ENCODE data around the gene MAK.

- TF ChIP-seq, protein P1, sequence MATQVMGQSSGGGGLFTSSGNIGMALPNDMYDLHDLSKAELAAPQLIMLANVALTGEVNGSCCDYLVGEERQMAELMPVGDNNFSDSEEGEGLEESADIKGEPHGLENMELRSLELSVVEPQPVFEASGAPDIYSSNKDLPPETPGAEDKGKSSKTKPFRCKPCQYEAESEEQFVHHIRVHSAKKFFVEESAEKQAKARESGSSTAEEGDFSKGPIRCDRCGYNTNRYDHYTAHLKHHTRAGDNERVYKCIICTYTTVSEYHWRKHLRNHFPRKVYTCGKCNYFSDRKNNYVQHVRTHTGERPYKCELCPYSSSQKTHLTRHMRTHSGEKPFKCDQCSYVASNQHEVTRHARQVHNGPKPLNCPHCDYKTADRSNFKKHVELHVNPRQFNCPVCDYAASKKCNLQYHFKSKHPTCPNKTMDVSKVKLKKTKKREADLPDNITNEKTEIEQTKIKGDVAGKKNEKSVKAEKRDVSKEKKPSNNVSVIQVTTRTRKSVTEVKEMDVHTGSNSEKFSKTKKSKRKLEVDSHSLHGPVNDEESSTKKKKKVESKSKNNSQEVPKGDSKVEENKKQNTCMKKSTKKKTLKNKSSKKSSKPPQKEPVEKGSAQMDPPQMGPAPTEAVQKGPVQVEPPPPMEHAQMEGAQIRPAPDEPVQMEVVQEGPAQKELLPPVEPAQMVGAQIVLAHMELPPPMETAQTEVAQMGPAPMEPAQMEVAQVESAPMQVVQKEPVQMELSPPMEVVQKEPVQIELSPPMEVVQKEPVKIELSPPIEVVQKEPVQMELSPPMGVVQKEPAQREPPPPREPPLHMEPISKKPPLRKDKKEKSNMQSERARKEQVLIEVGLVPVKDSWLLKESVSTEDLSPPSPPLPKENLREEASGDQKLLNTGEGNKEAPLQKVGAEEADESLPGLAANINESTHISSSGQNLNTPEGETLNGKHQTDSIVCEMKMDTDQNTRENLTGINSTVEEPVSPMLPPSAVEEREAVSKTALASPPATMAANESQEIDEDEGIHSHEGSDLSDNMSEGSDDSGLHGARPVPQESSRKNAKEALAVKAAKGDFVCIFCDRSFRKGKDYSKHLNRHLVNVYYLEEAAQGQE (IDR thresholded peaks at IDR 0.05; ENCODE audit: borderline replicate concordance), result peak; percentile 44
- peak; percentile 58 for TF ChIP-seq POLR2AphosphoS5 (IDR thresholded peaks at IDR 0.05)
These were observed 115.3 kb downstream of the MAK start, which contains the start of gene TMEM14C for GRCh38 chr6:10722820-10723566.
